ENCODE results near the gene CATSPER3. TPM values are rescaled to one million over a fixed set of nuclear protein-coding genes. Genes with fewer than 3 reads are reported as not detected.

Gene CATSPER3
- total RNA-seq, 1 experiment from 2014 or later = 0.57 TPM

DNA sequence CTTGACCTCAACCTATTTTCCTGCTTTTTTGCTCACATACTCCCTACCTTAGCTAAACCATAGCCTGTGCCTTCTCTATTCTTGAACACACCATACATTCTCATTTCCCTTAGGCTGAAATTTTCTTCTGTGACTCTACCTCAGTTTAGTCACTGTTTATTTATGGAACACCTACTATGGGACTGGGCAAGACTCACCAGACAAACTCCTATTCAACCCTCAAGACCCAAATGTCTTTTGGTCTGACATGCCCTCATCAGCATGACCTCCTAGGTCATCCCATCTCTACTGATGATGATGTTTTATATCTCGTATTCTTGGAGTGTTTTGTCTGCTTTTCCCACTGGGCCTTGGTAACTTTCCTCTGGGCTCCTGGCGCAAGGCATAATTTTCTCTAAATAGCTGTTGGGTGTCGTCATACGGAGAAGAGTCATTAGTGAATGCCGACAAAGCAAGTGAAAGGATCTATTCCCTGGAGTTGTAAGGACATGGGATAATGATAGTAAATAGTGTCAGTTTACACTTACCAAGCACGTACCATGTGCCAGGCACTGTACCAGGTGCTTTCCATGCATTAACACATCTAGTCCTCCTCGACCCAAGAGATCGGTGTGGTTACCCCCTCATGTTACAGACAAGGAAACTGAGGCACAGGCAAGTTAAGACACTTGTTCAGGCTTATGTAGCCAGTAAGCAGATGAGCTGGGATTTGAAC is 88.8 kb downstream of the CATSPER3 start:
- H3F3A ChIP-seq (ENCODE audit: insufficient read depth, low read depth) = no peaks in the 10 kb centered on the region
- no TSS peak for BruUV-seq (replicated peaks)
- H3K79me2 ChIP-seq (ENCODE audit: low read depth) = no peaks in the 10 kb centered on the region
- no peaks in the 10 kb centered on the region for H3K36me3 ChIP-seq (ENCODE audit: low read depth)
- no peak for DNase-seq
- intact Hi-C loops (cut with micrococcal nuclease; ENCODE audit: unreplicated experiment) = no loop called here
- H3K4me3 ChIP-seq = no peak overlapping the region
- H2AFZ ChIP-seq = no peak overlapping the region
- no peak overlapping the region for H3K27ac ChIP-seq
- H3K4me1 ChIP-seq (replicated peaks; ENCODE audit: insufficient read depth) = peaks cover 3% of the 10 kb centered on the region
- no peaks in the 10 kb centered on the region for H4K20me1 ChIP-seq (ENCODE audit: insufficient read depth)
- H3K9me3 ChIP-seq (ENCODE audit: insufficient read depth, low read depth) = no peaks in the 10 kb centered on the region
- H3K27me3 ChIP-seq (ENCODE audit: insufficient read depth, low read depth) = no peaks in the 10 kb centered on the region
- H3K9me2 ChIP-seq (ENCODE audit: insufficient read depth) = no peaks in the 10 kb centered on the region
- no peak overlapping the region for H3K4me2 ChIP-seq
- POLR2A ChIA-PET (ENCODE audit: unreplicated experiment) = no interaction called here
- CTCF ChIA-PET = interaction anchor here (0.6 kb wide), 1 partner anchor 125 kb away, joined by 6 read pairs; no protein-coding TSS in a partner anchor
- TF ChIP-seq EZH2 (IDR thresholded peaks at IDR 0.05; ENCODE audit: low read depth) (no peak), CTCF (conservative IDR thresholded peaks at IDR 0.05) (no peak)

DNA sequence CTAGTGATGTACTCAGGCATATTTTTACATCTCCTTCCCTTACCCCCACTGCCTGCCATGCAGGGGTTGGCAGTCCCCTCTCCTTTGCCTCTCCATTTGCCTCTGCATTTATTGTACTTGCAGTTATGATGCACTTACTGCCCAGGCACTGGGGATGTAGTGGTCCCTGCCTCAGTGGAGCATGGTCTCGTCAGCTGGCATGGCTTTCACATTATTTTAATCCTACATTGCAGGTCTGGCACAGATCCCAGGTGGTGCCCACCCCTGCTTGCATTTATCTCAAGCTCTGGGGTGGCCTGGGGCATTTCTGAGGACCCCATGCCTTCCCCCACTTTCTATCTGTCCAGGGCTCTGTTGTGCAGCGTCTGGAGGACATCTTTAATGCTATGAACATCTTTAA is 89.5 kb downstream of the CATSPER3 start:
- POLR2A ChIA-PET (ENCODE audit: unreplicated experiment) = no interaction called here
- no peaks in the 10 kb centered on the region for H3K36me3 ChIP-seq (ENCODE audit: low read depth)
- H3K4me2 ChIP-seq = no peak overlapping the region
- H3K27ac ChIP-seq = no peak overlapping the region
- no peaks in the 10 kb centered on the region for H3F3A ChIP-seq (ENCODE audit: insufficient read depth, low read depth)
- no TSS peak for BruUV-seq (replicated peaks)
- CTCF ChIA-PET = no interaction called here
- H2AFZ ChIP-seq = no peak overlapping the region
- intact Hi-C loops (cut with micrococcal nuclease; ENCODE audit: unreplicated experiment) = no loop called here
- DNase-seq = no peak
- H3K4me3 ChIP-seq = no peak overlapping the region
- no peak for TF ChIP-seq CTCF (conservative IDR thresholded peaks at IDR 0.05)
- no peak for TF ChIP-seq EZH2 (IDR thresholded peaks at IDR 0.05; ENCODE audit: low read depth)
- H3K27me3 ChIP-seq (ENCODE audit: insufficient read depth, low read depth) = no peaks in the 10 kb centered on the region
- H3K9me3 ChIP-seq (ENCODE audit: insufficient read depth, low read depth) = no peaks in the 10 kb centered on the region
- H3K79me2 ChIP-seq (ENCODE audit: low read depth) = no peaks in the 10 kb centered on the region
- H4K20me1 ChIP-seq (ENCODE audit: insufficient read depth) = no peaks in the 10 kb centered on the region
- H3K9me2 ChIP-seq (ENCODE audit: insufficient read depth) = no peaks in the 10 kb centered on the region
- H3K4me1 ChIP-seq (replicated peaks; ENCODE audit: insufficient read depth) = no peaks in the 10 kb centered on the region

GRCh38 chr5:135058331-135058732 is 90.6 kb downstream of the CATSPER3 start:
- H3K36me3 ChIP-seq (ENCODE audit: low read depth) = no peaks in the 10 kb centered on the region
- no TSS peak for BruUV-seq (replicated peaks)
- no peak overlapping the region for H3K4me2 ChIP-seq
- H3K79me2 ChIP-seq (ENCODE audit: low read depth) = no peaks in the 10 kb centered on the region
- no peaks in the 10 kb centered on the region for H3K27me3 ChIP-seq (ENCODE audit: insufficient read depth, low read depth)
- no peaks in the 10 kb centered on the region for H4K20me1 ChIP-seq (ENCODE audit: insufficient read depth)
- H3K4me3 ChIP-seq = no peak overlapping the region
- no peaks in the 10 kb centered on the region for H3K9me3 ChIP-seq (ENCODE audit: insufficient read depth, low read depth)
- H3K27ac ChIP-seq = no peak overlapping the region
- CTCF ChIA-PET = no interaction called here
- H3F3A ChIP-seq (ENCODE audit: insufficient read depth, low read depth) = no peaks in the 10 kb centered on the region
- no peak overlapping the region for H2AFZ ChIP-seq
- DNase-seq = no peak
- no peak for TF ChIP-seq CTCF (conservative IDR thresholded peaks at IDR 0.05)
- TF ChIP-seq EZH2 (IDR thresholded peaks at IDR 0.05; ENCODE audit: low read depth) = no peak
- no peaks in the 10 kb centered on the region for H3K9me2 ChIP-seq (ENCODE audit: insufficient read depth)
- intact Hi-C loops (cut with micrococcal nuclease; ENCODE audit: unreplicated experiment) = no loop called here
- H3K4me1 ChIP-seq (replicated peaks; ENCODE audit: insufficient read depth) = no peaks in the 10 kb centered on the region
- POLR2A ChIA-PET (ENCODE audit: unreplicated experiment) = no interaction called here

All from PC-9 (cell line).